ENCODE data around the gene HOXA9. TPM values are rescaled to one million over a fixed set of nuclear protein-coding genes. Genes with fewer than 3 reads are reported as not detected.

HOXA9 gene
- 20.8 and 29.9 TPM in 2 replicates for total RNA-seq

GRCh38 chr7:27165089-27165995, at the start of gene HOXA9:
Gene HOXA9, minus strand, starts transcription at chr7:27165537. Its CDS starts 80 bp downstream, at chr7:27165457.

GRCh38 chr7:27199849-27200760, 34.8 kb upstream of the HOXA9 start, which contains the start of gene HOXA13:
Gene HOXA13, minus strand, starts transcription at chr7:27200091. Its CDS starts 14 bp downstream, at chr7:27200077.

GRCh38 chr7:27185013-27185853, 19.9 kb upstream of the HOXA9 start, which contains the start of gene HOXA11:
Gene HOXA11, minus strand, starts transcription at chr7:27185232. Its CDS starts 88 bp downstream, at chr7:27185144.

GRCh38 chr7:27173956-27174873, 8.9 kb upstream of the HOXA9 start, which contains the start of gene HOXA10:
Gene HOXA10, minus strand, starts transcription at chr7:27174320. Its CDS starts 14 bp downstream, at chr7:27174306.

GRCh38 chr7:27156508-27156898, 8.8 kb downstream of the HOXA9 start, which contains the start of gene HOXA7:
Gene HOXA7, minus strand, starts transcription at chr7:27156675. Its CDS starts 130 bp downstream, at chr7:27156545.

GRCh38 chr7:27151931-27152815, 13.2 kb downstream of the HOXA9 start, which contains the start of gene HOXA3:
Gene HOXA3, minus strand, starts transcription at chr7:27152583. Its CDS starts 41,943 bp downstream, at chr7:27110640.

GRCh38 chr7:27147199-27148030, 17.9 kb downstream of the HOXA9 start, which contains the start of gene HOXA6:
Gene HOXA6, minus strand, starts transcription at chr7:27147774. Its CDS starts 25 bp downstream, at chr7:27147749.

GRCh38 chr7:27143023-27143949, 22.1 kb downstream of the HOXA9 start, which contains the start of gene HOXA5:
Gene HOXA5, minus strand, starts transcription at chr7:27143681. Its CDS starts 74 bp downstream, at chr7:27143607.

GRCh38 chr7:27130540-27131389, 34.6 kb downstream of the HOXA9 start, which contains the start of gene HOXA4:
Gene HOXA4, minus strand, starts transcription at chr7:27130757. Its CDS starts 24 bp downstream, at chr7:27130733.

Small RNAs within 50 kb of the gene (small RNA-seq; reads per million reads assigned to genes)
- gene AC004080.5, result not detected
- not detected for gene RF02140
- not detected for gene RF02141

Other genes starting within 250 kb of the HOXA9 start
- gene HOXA1, start 69.5 kb downstream of the HOXA9 start, total RNA-seq, result 0.54 and 0.65 TPM in 2 replicates
- gene HOXA2, start 62.9 kb downstream of the HOXA9 start, total RNA-seq, result 0.76 and 1.6 TPM in 2 replicates
- 1.7 and 2.4 TPM in 2 replicates for gene HOXA4, start 34.8 kb downstream of the HOXA9 start, total RNA-seq
- 6.7 and 8.1 TPM in 2 replicates for gene HOXA5, start 21.9 kb downstream of the HOXA9 start, total RNA-seq
- gene HOXA6, start 17.8 kb downstream of the HOXA9 start, total RNA-seq, result 8.3 and 8.8 TPM in 2 replicates
- 8.1 and 9.4 TPM in 2 replicates for gene HOXA3, start 13.0 kb downstream of the HOXA9 start, total RNA-seq
- 3.6 and 5.0 TPM in 2 replicates for gene HOXA7, start 8.9 kb downstream of the HOXA9 start, total RNA-seq
- gene HOXA10, start 8.8 kb upstream of the HOXA9 start, total RNA-seq, result 30.6 and 44.3 TPM in 2 replicates
- 15.3 and 18.9 TPM in 2 replicates for gene HOXA11, start 19.7 kb upstream of the HOXA9 start, total RNA-seq
- gene HOXA13, start 34.6 kb upstream of the HOXA9 start, total RNA-seq, result 8.6 and 11.1 TPM in 2 replicates
- gene EVX1, start 77.3 kb upstream of the HOXA9 start, total RNA-seq, result not detected in 2 replicates